GM23338 (cell line): ENCODE data around the gene CENPP.

Experiments used
- CREB1 ChIP-seq: fragments of 250-450 bp; sonication (Bioruptor Pico); IDR thresholded peaks from 2 replicates; pipeline ENCODE4 v1.5.0; 2020; ENCODE audit warnings: low read depth, mild to moderate bottlenecking, moderate library complexity
- EZH2 ChIP-seq: fragments of 200-600 bp; sonication (generic); IDR thresholded peaks from one replicate; pipeline ENCODE4 v1.8.0; 2017; ENCODE audit warnings: antibody characterized with exemption, mild to moderate bottlenecking, low read depth; ENCODE audit not compliant: unreplicated experiment
- EZH2phosphoT487 ChIP-seq: fragments of 200-600 bp; sonication (generic); IDR thresholded peaks from one replicate; pipeline ENCODE4 v1.8.1; 2018; ENCODE audit warnings: antibody characterized with exemption; ENCODE audit not compliant: unreplicated experiment
- JUNB ChIP-seq: IDR thresholded peaks from one replicate; pipeline ENCODE4 v1.6.1; 2016; ENCODE audit warnings: antibody characterized with exemption; ENCODE audit not compliant: unreplicated experiment
- NANOG ChIP-seq: IDR thresholded peaks from 2 replicates; pipeline ENCODE4 v1.6.1; 2016; ENCODE audit warnings: antibody characterized with exemption, borderline replicate concordance
- POLR2AphosphoS5 ChIP-seq: IDR thresholded peaks from 2 replicates; pipeline ENCODE4 v1.6.1; 2016; ENCODE audit warnings: antibody characterized with exemption, low read depth
- STAT1 ChIP-seq: IDR thresholded peaks from one replicate; pipeline ENCODE4 v1.6.1; 2016; ENCODE audit warnings: antibody characterized with exemption; ENCODE audit not compliant: unreplicated experiment
- ZNF114 ChIP-seq: fragments of 250-450 bp; sonication (Bioruptor Pico); IDR thresholded peaks from 2 replicates; pipeline ENCODE4 v1.5.0; 2020; ENCODE audit warnings: mild to moderate bottlenecking, moderate library complexity
- ZNF331 ChIP-seq: fragments of 250-450 bp; sonication (Bioruptor Pico); IDR thresholded peaks from 2 replicates; pipeline ENCODE4 v1.5.0; 2020; ENCODE audit warnings: low read depth, mild to moderate bottlenecking, moderate library complexity
- TF ChIP-seq, protein P1 (sequence below): IDR thresholded peaks from one replicate; pipeline ENCODE4 v1.6.1; 2018; ENCODE audit warnings: antibody characterized with exemption; ENCODE audit not compliant: unreplicated experiment
- TF ChIP-seq, protein P2 (sequence below), 2 experiments: fragments of 200-600 bp in 1 of 2; sonication (generic) in 1 of 2; conservative IDR thresholded peaks; 2 replicates each; pipeline versions ENCODE4 v1.5.1 to v1.6.1; 2016 to 2017; ENCODE audit warnings: antibody characterized with exemption in 2 of 2, low read depth in 2 of 2, mild to moderate bottlenecking in 2 of 2, moderate library complexity in 1 of 2
- TF ChIP-seq, protein P3 (sequence below): IDR thresholded peaks from 2 replicates; pipeline ENCODE4 v1.6.1; 2016; ENCODE audit warnings: antibody characterized with exemption
- TF ChIP-seq, protein P4 (sequence below): fragments of 250-450 bp; sonication (Bioruptor Pico); IDR thresholded peaks from 2 replicates; pipeline ENCODE4 v1.5.0; 2020; ENCODE audit warnings: mild to moderate bottlenecking, moderate library complexity

DNA sequence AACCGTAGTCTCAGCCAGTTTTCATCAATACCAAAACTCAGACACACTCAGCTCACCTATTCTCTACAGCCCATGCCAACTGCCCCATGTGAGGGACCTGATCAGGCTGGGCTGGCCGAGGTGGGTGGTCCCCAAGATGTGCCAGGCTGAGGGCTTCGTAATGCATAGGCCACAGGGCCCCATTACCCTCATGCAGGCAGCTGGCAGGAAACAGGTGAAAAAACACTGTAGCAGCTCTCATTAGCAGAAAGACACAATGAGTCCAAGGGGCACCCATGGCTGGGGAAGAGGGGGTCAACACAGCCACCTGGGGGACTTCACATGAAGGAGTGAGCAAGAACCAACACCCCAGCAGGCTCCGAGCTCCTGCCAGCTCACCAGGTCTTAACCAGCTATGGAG lies 336.0 kb downstream of the CENPP start:
- TF ChIP-seq NANOG = no peak
- TF ChIP-seq POLR2AphosphoS5 = no peak
- TF ChIP-seq EZH2 = no peak
- TF ChIP-seq, protein P1, sequence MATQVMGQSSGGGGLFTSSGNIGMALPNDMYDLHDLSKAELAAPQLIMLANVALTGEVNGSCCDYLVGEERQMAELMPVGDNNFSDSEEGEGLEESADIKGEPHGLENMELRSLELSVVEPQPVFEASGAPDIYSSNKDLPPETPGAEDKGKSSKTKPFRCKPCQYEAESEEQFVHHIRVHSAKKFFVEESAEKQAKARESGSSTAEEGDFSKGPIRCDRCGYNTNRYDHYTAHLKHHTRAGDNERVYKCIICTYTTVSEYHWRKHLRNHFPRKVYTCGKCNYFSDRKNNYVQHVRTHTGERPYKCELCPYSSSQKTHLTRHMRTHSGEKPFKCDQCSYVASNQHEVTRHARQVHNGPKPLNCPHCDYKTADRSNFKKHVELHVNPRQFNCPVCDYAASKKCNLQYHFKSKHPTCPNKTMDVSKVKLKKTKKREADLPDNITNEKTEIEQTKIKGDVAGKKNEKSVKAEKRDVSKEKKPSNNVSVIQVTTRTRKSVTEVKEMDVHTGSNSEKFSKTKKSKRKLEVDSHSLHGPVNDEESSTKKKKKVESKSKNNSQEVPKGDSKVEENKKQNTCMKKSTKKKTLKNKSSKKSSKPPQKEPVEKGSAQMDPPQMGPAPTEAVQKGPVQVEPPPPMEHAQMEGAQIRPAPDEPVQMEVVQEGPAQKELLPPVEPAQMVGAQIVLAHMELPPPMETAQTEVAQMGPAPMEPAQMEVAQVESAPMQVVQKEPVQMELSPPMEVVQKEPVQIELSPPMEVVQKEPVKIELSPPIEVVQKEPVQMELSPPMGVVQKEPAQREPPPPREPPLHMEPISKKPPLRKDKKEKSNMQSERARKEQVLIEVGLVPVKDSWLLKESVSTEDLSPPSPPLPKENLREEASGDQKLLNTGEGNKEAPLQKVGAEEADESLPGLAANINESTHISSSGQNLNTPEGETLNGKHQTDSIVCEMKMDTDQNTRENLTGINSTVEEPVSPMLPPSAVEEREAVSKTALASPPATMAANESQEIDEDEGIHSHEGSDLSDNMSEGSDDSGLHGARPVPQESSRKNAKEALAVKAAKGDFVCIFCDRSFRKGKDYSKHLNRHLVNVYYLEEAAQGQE = no peak
- TF ChIP-seq, protein P2, sequence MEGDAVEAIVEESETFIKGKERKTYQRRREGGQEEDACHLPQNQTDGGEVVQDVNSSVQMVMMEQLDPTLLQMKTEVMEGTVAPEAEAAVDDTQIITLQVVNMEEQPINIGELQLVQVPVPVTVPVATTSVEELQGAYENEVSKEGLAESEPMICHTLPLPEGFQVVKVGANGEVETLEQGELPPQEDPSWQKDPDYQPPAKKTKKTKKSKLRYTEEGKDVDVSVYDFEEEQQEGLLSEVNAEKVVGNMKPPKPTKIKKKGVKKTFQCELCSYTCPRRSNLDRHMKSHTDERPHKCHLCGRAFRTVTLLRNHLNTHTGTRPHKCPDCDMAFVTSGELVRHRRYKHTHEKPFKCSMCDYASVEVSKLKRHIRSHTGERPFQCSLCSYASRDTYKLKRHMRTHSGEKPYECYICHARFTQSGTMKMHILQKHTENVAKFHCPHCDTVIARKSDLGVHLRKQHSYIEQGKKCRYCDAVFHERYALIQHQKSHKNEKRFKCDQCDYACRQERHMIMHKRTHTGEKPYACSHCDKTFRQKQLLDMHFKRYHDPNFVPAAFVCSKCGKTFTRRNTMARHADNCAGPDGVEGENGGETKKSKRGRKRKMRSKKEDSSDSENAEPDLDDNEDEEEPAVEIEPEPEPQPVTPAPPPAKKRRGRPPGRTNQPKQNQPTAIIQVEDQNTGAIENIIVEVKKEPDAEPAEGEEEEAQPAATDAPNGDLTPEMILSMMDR (conservative IDR thresholded peaks at IDR 0.05; ENCODE audit: low read depth in 2 of 2) = no peak
- no peak for TF ChIP-seq ZNF331 (CRISPR knock-in tag)
- TF ChIP-seq, protein P3, sequence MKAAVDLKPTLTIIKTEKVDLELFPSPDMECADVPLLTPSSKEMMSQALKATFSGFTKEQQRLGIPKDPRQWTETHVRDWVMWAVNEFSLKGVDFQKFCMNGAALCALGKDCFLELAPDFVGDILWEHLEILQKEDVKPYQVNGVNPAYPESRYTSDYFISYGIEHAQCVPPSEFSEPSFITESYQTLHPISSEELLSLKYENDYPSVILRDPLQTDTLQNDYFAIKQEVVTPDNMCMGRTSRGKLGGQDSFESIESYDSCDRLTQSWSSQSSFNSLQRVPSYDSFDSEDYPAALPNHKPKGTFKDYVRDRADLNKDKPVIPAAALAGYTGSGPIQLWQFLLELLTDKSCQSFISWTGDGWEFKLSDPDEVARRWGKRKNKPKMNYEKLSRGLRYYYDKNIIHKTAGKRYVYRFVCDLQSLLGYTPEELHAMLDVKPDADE = no peak
- no peak for TF ChIP-seq JUNB
- no peak for TF ChIP-seq EZH2phosphoT487
- TF ChIP-seq CREB1 = no peak
- TF ChIP-seq, protein P4, sequence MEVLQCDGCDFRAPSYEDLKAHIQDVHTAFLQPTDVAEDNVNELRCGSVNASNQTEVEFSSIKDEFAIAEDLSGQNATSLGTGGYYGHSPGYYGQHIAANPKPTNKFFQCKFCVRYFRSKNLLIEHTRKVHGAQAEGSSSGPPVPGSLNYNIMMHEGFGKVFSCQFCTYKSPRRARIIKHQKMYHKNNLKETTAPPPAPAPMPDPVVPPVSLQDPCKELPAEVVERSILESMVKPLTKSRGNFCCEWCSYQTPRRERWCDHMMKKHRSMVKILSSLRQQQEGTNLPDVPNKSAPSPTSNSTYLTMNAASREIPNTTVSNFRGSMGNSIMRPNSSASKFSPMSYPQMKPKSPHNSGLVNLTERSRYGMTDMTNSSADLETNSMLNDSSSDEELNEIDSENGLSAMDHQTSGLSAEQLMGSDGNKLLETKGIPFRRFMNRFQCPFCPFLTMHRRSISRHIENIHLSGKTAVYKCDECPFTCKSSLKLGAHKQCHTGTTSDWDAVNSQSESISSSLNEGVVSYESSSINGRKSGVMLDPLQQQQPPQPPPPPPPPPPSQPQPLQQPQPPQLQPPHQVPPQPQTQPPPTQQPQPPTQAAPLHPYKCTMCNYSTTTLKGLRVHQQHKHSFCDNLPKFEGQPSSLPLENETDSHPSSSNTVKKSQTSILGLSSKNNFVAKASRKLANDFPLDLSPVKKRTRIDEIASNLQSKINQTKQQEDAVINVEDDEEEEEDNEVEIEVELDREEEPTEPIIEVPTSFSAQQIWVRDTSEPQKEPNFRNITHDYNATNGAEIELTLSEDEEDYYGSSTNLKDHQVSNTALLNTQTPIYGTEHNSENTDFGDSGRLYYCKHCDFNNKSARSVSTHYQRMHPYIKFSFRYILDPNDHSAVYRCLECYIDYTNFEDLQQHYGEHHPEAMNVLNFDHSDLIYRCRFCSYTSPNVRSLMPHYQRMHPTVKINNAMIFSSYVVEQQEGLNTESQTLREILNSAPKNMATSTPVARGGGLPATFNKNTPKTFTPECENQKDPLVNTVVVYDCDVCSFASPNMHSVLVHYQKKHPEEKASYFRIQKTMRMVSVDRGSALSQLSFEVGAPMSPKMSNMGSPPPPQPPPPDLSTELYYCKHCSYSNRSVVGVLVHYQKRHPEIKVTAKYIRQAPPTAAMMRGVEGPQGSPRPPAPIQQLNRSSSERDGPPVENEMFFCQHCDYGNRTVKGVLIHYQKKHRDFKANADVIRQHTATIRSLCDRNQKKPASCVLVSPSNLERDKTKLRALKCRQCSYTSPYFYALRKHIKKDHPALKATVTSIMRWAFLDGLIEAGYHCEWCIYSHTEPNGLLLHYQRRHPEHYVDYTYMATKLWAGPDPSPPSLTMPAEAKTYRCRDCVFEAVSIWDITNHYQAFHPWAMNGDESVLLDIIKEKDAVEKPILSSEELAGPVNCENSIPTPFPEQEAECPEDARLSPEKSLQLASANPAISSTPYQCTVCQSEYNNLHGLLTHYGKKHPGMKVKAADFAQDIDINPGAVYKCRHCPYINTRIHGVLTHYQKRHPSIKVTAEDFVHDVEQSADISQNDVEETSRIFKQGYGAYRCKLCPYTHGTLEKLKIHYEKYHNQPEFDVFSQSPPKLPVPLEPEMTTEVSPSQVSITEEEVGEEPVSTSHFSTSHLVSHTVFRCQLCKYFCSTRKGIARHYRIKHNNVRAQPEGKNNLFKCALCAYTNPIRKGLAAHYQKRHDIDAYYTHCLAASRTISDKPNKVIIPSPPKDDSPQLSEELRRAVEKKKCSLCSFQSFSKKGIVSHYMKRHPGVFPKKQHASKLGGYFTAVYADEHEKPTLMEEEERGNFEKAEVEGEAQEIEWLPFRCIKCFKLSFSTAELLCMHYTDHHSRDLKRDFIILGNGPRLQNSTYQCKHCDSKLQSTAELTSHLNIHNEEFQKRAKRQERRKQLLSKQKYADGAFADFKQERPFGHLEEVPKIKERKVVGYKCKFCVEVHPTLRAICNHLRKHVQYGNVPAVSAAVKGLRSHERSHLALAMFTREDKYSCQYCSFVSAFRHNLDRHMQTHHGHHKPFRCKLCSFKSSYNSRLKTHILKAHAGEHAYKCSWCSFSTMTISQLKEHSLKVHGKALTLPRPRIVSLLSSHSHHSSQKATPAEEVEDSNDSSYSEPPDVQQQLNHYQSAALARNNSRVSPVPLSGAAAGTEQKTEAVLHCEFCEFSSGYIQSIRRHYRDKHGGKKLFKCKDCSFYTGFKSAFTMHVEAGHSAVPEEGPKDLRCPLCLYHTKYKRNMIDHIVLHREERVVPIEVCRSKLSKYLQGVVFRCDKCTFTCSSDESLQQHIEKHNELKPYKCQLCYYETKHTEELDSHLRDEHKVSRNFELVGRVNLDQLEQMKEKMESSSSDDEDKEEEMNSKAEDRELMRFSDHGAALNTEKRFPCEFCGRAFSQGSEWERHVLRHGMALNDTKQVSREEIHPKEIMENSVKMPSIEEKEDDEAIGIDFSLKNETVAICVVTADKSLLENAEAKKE (CRISPR knock-in tag) = no peak
- no peak for TF ChIP-seq STAT1
- TF ChIP-seq ZNF114 = no peak
